CD4-positive, alpha-beta T cell (primary cell): ENCODE results near the gene TTC21A. TPM values are rescaled to one million over a fixed set of nuclear protein-coding genes. Genes with fewer than 3 reads are reported as not detected.

Source experiments
- ATAC-seq: fragments of 200-7000 bp; cut with Tn5 transposase; one replicate; pipeline ENCODE4 v1.10.0; 2022; ENCODE audit warnings: mild to moderate bottlenecking; ENCODE audit not compliant: poor library complexity
- CTCF ChIA-PET: fragments of 350-600 bp; sonication (Branson Sonifier 250); formaldehyde crosslinking; loops from one replicate; lab custom pipeline; 2021; ENCODE audit warnings: antibody characterized with exemption, inconsistent platforms; lab: Charles Lee
- POLR2A ChIA-PET: fragments of 350-600 bp; sonication (Branson Sonifier 250); formaldehyde crosslinking; loops from one replicate; lab custom pipeline; 2021; ENCODE audit warnings: antibody characterized with exemption, inconsistent platforms; lab: Charles Lee
- DNase-seq, 14 experiments: peaks; one replicate each; pipeline ENCODE4 v3.0.0-alpha.2; 2013 to 2020; ENCODE audit warnings: mixed read lengths in 2 of 14
- H3K27ac ChIP-seq, 2 donors: one replicate each; pipeline versions ENCODE4 v1.5.1 to v1.7.0; 2013; ENCODE audit warnings: low read length in 2 of 2, low read depth in 1 of 2, mild to moderate bottlenecking in 1 of 2
- H3K27me3 ChIP-seq, 2 experiments: 1 replicate in 1 of 2; 2 replicates in 1 of 2; pipeline versions ENCODE4 v1.6.1 to v1.7.0; 2013; ENCODE audit warnings: low read length in 2 of 2, control low read depth in 1 of 2, mild to moderate bottlenecking in 1 of 2, moderate library complexity in 1 of 2; ENCODE audit not compliant: insufficient read depth in 2 of 2, control insufficient read depth in 1 of 2
- H3K36me3 ChIP-seq: one replicate; pipeline ENCODE4 v1.6.1; 2013; ENCODE audit warnings: low read length, control low read depth; ENCODE audit not compliant: insufficient read depth
- H3K4me1 ChIP-seq: one replicate; pipeline ENCODE4 v1.6.1; 2013; ENCODE audit warnings: low read length, control low read depth; ENCODE audit not compliant: insufficient read depth
- H3K4me3 ChIP-seq: one replicate; pipeline ENCODE4 v1.5.1; 2013; ENCODE audit warnings: mild to moderate bottlenecking, low read length, moderate library complexity
- H3K9me3 ChIP-seq, 2 experiments: 1 replicate in 1 of 2; 2 replicates in 1 of 2; pipeline versions ENCODE4 v1.6.1 to v1.7.0; 2013; ENCODE audit warnings: low read length in 2 of 2, mild to moderate bottlenecking in 2 of 2, control low read depth in 1 of 2, moderate library complexity in 1 of 2; ENCODE audit not compliant: control insufficient read depth in 1 of 2, insufficient read depth in 1 of 2
- H3K27ac Mint-ChIP-seq: one replicate; pipeline ENCODE4 v1.8.0; 2020; ENCODE audit warnings: mixed read lengths
- H3K27me3 Mint-ChIP-seq: one replicate; pipeline ENCODE4 v1.8.0; 2021; ENCODE audit warnings: mixed read lengths
- H3K36me3 Mint-ChIP-seq: one replicate; pipeline ENCODE4 v1.8.0; 2021; ENCODE audit warnings: low read depth, mixed read lengths
- H3K4me1 Mint-ChIP-seq: one replicate; pipeline ENCODE4 v1.8.0; 2021; ENCODE audit warnings: low read depth, mixed read lengths
- H3K4me3 Mint-ChIP-seq: one replicate; pipeline ENCODE4 v1.8.0; 2020; ENCODE audit warnings: mild to moderate bottlenecking, mixed read lengths
- H3K9me3 Mint-ChIP-seq: one replicate; pipeline ENCODE4 v1.8.0; 2020; ENCODE audit warnings: mixed read lengths
- CTCF ChIP-seq: fragments of 200-600 bp; IDR thresholded peaks from one replicate; pipeline ENCODE4 v1.8.0; 2022; ENCODE audit warnings: antibody characterized with exemption, mild to moderate bottlenecking
- intact Hi-C, 2 experiments: fragments of 100-400 bp; cut with DNase I in 1 of 2; cut with micrococcal nuclease in 1 of 2; formaldehyde crosslinking; loops; one replicate each; pipeline versions ENCODE4 v1.15.1 to v1.9.0; 2023 to 2025; cut with DNase I, micrococcal nuclease
- total RNA-seq, 174 experiments: library from RNA in 2 of 174; stranded (reverse) in 2 of 174; gene quantifications; one replicate each; pipeline ENCODE4 v1.2.3 and lab custom pipeline; 2021 to 2026

Gene TTC21A
- total RNA-seq, 2 experiments from 2014 or later: 4.1 to 5.2 TPM

GRCh38 chr3:39101022-39101689 is 6.3 kb upstream of the TTC21A start:
- TF ChIP-seq CTCF: peak; percentile 69
- Histone ChIP-seq H3K4me1 (peaks cover 39% of the 10 kb centered on the region), H3K4me3 (no peak overlapping the region), H3K9me3 (no peaks in the 10 kb centered on the region), H3K27ac (no peak overlapping the region), H3K27me3 (no peaks in the 10 kb centered on the region), H3K36me3 (peaks cover 49% of the 10 kb centered on the region)
- peaks cover 42% of the 10 kb centered on the region for H3K4me1 Mint-ChIP-seq
- DNase-seq (peak in 11 of 14 experiments; percentile 17 to 78 (median 37)), ATAC-seq (peak; percentile 66)
- ChIA-PET POLR2A (no interaction called here), CTCF (interaction anchor here (0.5 to 1.3 kb wide), 4 partner anchors 13 to 276 kb away, joined by 3 to 7 read pairs (median 4); no protein-coding TSS in a partner anchor)
- H3K27ac Mint-ChIP-seq: peak overlapping the region; percentile 19
- no peaks in the 10 kb centered on the region for H3K9me3 Mint-ChIP-seq
- H3K27me3 Mint-ChIP-seq: no peaks in the 10 kb centered on the region
- intact Hi-C loops: loop anchor here (1.0 to 5.0 kb wide), 2 partner anchors 187 to 276 kb away; no protein-coding TSS in a partner anchor
- no peak overlapping the region for H3K4me3 Mint-ChIP-seq
- peaks cover 40% of the 10 kb centered on the region for H3K36me3 Mint-ChIP-seq

- no peak for ATAC-seq
- POLR2A ChIA-PET: no interaction called here
Measured at GRCh38 chr3:39102504-39103323, 4.8 kb upstream of the TTC21A start.

More at GRCh38 chr3:39102504-39103323, 4.8 kb upstream of the TTC21A start:
- Mint-ChIP-seq H3K4me3 (peak overlapping the region; percentile 34), H3K9me3 (no peaks in the 10 kb centered on the region), H3K27ac (peak overlapping the region; percentile 61), H3K4me1 (peaks cover 52% of the 10 kb centered on the region), H3K27me3 (no peaks in the 10 kb centered on the region), H3K36me3 (peaks cover 28% of the 10 kb centered on the region)
- intact Hi-C loops: loop anchor here in 1 of 2 experiments (5.0 kb wide), 1 partner anchor 275 kb away; no protein-coding TSS in a partner anchor
- Histone ChIP-seq H3K4me3 (no peak overlapping the region), H3K27ac (peak overlapping the region in 1 of 2 donors; percentile 41), H3K4me1 (peaks cover 48% of the 10 kb centered on the region), H3K36me3 (peaks cover 34% of the 10 kb centered on the region), H3K27me3 (no peaks in the 10 kb centered on the region), H3K9me3 (no peaks in the 10 kb centered on the region)
- no peak for DNase-seq
- CTCF ChIA-PET: interaction anchor here (4.8 kb wide), 1 partner anchor 186 kb away, joined by 24 read pairs; no protein-coding TSS in a partner anchor
- no peak for TF ChIP-seq CTCF
